Transverse colon (tissue), 4 donors: ENCODE results near the gene TGIF1. TPM values are rescaled to one million over a fixed set of nuclear protein-coding genes. Genes with fewer than 3 reads are reported as not detected.

ENCODE experiments used
- DNase-seq: peaks from one replicate; pipeline ENCODE4 v3.0.0-alpha.2; 2019
- H3K27ac ChIP-seq, 4 donors: fragments of 200-600 bp; sonication (generic); 2 replicates each; pipeline ENCODE4 v1.5.1; 2016 to 2018; ENCODE audit warnings: inconsistent platforms in 4 of 4
- H3K27me3 ChIP-seq: fragments of 200-600 bp; sonication (generic); 2 replicates; pipeline ENCODE4 v1.5.1; 2017; ENCODE audit warnings: inconsistent platforms
- H3K36me3 ChIP-seq, 4 donors: fragments of 200-600 bp; sonication (generic); 2 replicates each; pipeline ENCODE4 v1.5.1; 2017 to 2019; ENCODE audit warnings: inconsistent platforms in 4 of 4
- H3K4me1 ChIP-seq, 4 donors: fragments of 200-600 bp; sonication (generic); 2 replicates each; pipeline ENCODE4 v1.5.1; 2017 to 2020; ENCODE audit warnings: inconsistent platforms in 4 of 4
- H3K4me3 ChIP-seq, 4 donors: fragments of 200-600 bp; sonication (generic); 1 replicate in 1 of 4; 2 replicates in 3 of 4; pipeline versions ENCODE4 v1.5.1 to v1.6.1; 2017 to 2019; ENCODE audit warnings: inconsistent platforms in 4 of 4
- H3K9me3 ChIP-seq, 2 donors: fragments of 200-600 bp; sonication (generic); 2 replicates each; pipeline ENCODE4 v1.5.1; 2017 to 2019; ENCODE audit warnings: inconsistent platforms in 2 of 2
- CTCF ChIP-seq, 5 experiments: fragments of 200-600 bp in 3 of 5; fragments of 450-650 bp in 2 of 5; sonication (generic) in 3 of 5; IDR thresholded peaks; 1 replicate in 2 of 5; 2 replicates in 3 of 5; pipeline ENCODE4 v1.5.1; 2016 to 2017; ENCODE audit warnings: antibody characterized with exemption in 5 of 5, inconsistent platforms in 3 of 5, mild to moderate bottlenecking in 2 of 5, moderate library complexity in 1 of 5
- EP300 ChIP-seq: sonication (generic); formaldehyde crosslinking; IDR thresholded peaks from one replicate; pipeline ENCODE4 v1.6.1; 2017; ENCODE audit warnings: antibody characterized with exemption, low read depth
- POLR2A ChIP-seq: fragments of 450-650 bp; IDR thresholded peaks from one replicate; pipeline ENCODE4 v1.6.1; 2016; ENCODE audit warnings: antibody characterized with exemption, mild to moderate bottlenecking, moderate library complexity
- POLR2AphosphoS5 ChIP-seq, 3 donors: sonication (generic); formaldehyde crosslinking; IDR thresholded peaks; one replicate each; pipeline ENCODE4 v1.6.1; 2016; ENCODE audit warnings: antibody characterized with exemption in 3 of 3
- WGBS, 2 donors: methylation state at CpG; one replicate each; pipeline ENCODE4 v1.1.5; 2018; ENCODE audit warnings: low coverage in 1 of 2; 5-methylcytosine and 5-hydroxymethylcytosine counted together
- in situ Hi-C, 4 donors: fragments of 200-750 bp; cut with MboI; loops; one replicate each; pipeline versions ENCODE4 v1.15.0 to v1.15.1; 2017; ENCODE audit warnings: low sequenced_read_pairs in 3 of 4, low pct_ligation_motif_present in 1 of 4, low pct_unique_long_range_greater_than_20kb in 1 of 4
- intact Hi-C: fragments of 100-400 bp; cut with DNase I; formaldehyde crosslinking; loops from one replicate; pipeline ENCODE4 v1.15.1; 2023; ENCODE audit warnings: low total_unique reads
- total RNA-seq, 4 donors: library from RNA; depleted of rRNA; stranded (reverse); fragments of >200 nt; gene quantifications; one replicate each; pipeline ENCODE4 v1.1.0, GENCODE V29; 2016

TGIF1 gene
- total RNA-seq, 4 donors from 2014 or later, result 23.2 to 166 (median 53.3) TPM

- no peak overlapping the region for H3K27ac ChIP-seq
- H3K36me3 ChIP-seq, result no peaks in the 10 kb centered on the region
- no peak for TF ChIP-seq POLR2A
- no peak for TF ChIP-seq CTCF (IDR thresholded peaks at IDR 0.05)
- no peak for TF ChIP-seq POLR2AphosphoS5 (IDR thresholded peaks at IDR 0.05)
- TF ChIP-seq EP300, result no peak
- peaks cover 0 to 7% (median 0%) of the 10 kb centered on the region in 4 donors for H3K4me1 ChIP-seq
- intact Hi-C loops (no loop called here), in situ Hi-C loops (no loop called here)
- no peaks in the 10 kb centered on the region for H3K9me3 ChIP-seq
- WGBS, 2 donors, result 78 to 92% methylated on average over 2 to 3 of the region's 3 CpGs
- no peaks in the 10 kb centered on the region for H3K27me3 ChIP-seq
- H3K4me3 ChIP-seq, result no peak overlapping the region
- no peak for DNase-seq
Observed at GRCh38 chr18:3425030-3425429, 24.9 kb upstream of the TGIF1 start.

- 67 to 88% methylated on average over 2 to 6 of the region's 6 CpGs for WGBS, 2 donors
- H3K4me1 ChIP-seq, result peaks cover 0 to 7% (median 0%) of the 10 kb centered on the region in 4 donors
- no peaks in the 10 kb centered on the region for H3K9me3 ChIP-seq
- no peak overlapping the region for H3K27ac ChIP-seq
- no peaks in the 10 kb centered on the region for H3K27me3 ChIP-seq
- no peak overlapping the region for H3K4me3 ChIP-seq
- H3K36me3 ChIP-seq, result no peaks in the 10 kb centered on the region
- no peak for DNase-seq
- TF ChIP-seq CTCF (IDR thresholded peaks at IDR 0.05) (no peak), EP300 (no peak), POLR2AphosphoS5 (IDR thresholded peaks at IDR 0.05) (no peak), POLR2A (no peak)
- intact Hi-C loops, result no loop called here
- in situ Hi-C loops, result no loop called here
Observed at GRCh38 chr18:3425446-3425845, 24.5 kb upstream of the TGIF1 start.

GRCh38 chr18:3426074-3426473 lies 23.9 kb upstream of the TGIF1 start:
- WGBS, 2 donors, result 88 to 89% methylated on average over 1 to 4 of the region's 4 CpGs
- no peaks in the 10 kb centered on the region for H3K27me3 ChIP-seq
- DNase-seq, result no peak

GRCh38 chr18:3427944-3428343 lies 22.0 kb upstream of the TGIF1 start:
- Histone ChIP-seq H3K36me3 (no peaks in the 10 kb centered on the region), H3K27me3 (no peaks in the 10 kb centered on the region), H3K4me3 (no peak overlapping the region), H3K27ac (no peak overlapping the region), H3K4me1 (peaks cover 0 to 7% (median 0%) of the 10 kb centered on the region in 4 donors), H3K9me3 (no peaks in the 10 kb centered on the region)
- WGBS, 2 donors, result 85 to 94% methylated on average over 3 to 5 of the region's 5 CpGs
- in situ Hi-C loops, result no loop called here
- intact Hi-C loops, result no loop called here
- no peak for DNase-seq
- TF ChIP-seq POLR2A (no peak), CTCF (IDR thresholded peaks at IDR 0.05) (no peak), POLR2AphosphoS5 (IDR thresholded peaks at IDR 0.05) (no peak), EP300 (no peak)

More at GRCh38 chr18:3426074-3426473, 23.9 kb upstream of the TGIF1 start:
- in situ Hi-C loops (no loop called here), intact Hi-C loops (no loop called here)
- TF ChIP-seq POLR2AphosphoS5 (IDR thresholded peaks at IDR 0.05), result no peak
- no peak for TF ChIP-seq CTCF (IDR thresholded peaks at IDR 0.05)
- TF ChIP-seq EP300, result no peak
- no peak for TF ChIP-seq POLR2A
- peaks cover 0 to 7% (median 0%) of the 10 kb centered on the region in 4 donors for H3K4me1 ChIP-seq
- H3K4me3 ChIP-seq, result no peak overlapping the region
- no peak overlapping the region for H3K27ac ChIP-seq
- H3K9me3 ChIP-seq, result no peaks in the 10 kb centered on the region
- H3K36me3 ChIP-seq, result no peaks in the 10 kb centered on the region
